GM23338 (cell line): ENCODE data around the gene CENPX. TPM values are rescaled to one million over a fixed set of nuclear protein-coding genes. Genes with fewer than 3 reads are reported as not detected.
"Not testable (repeated sequence)": the region's sequence is repeated elsewhere in the genome, so short reads cannot be mapped to it uniquely, and the experiment has no call there.

Experiments
- ATAC-seq: fragments of 200-7000 bp; cut with Tn5 transposase; 3 replicates; pipeline ENCODE4 v1.9.1; 2020
- DNase-seq: peaks from one replicate; pipeline ENCODE4 v3.0.0-alpha.2; 2015; ENCODE audit warnings: low spot score
- H2AFZ ChIP-seq: fragments of 200-600 bp; sonication (generic); 2 replicates; pipeline ENCODE4 v1.8.0; 2016; ENCODE audit warnings: antibody characterized with exemption, mild to moderate bottlenecking, moderate library complexity
- H3F3A ChIP-seq: fragments of 200-600 bp; sonication (generic); replicated peaks from 2 replicates; pipeline ENCODE4 v1.8.0; 2017; ENCODE audit warnings: antibody characterized with exemption, mixed run types, low read depth
- H3K27ac ChIP-seq: fragments of 200-600 bp; sonication (generic); 2 replicates; pipeline ENCODE4 v1.6.1; 2016; ENCODE audit warnings: low read depth
- H3K27me3 ChIP-seq: fragments of 200-600 bp; sonication (generic); 2 replicates; pipeline ENCODE4 v1.8.0; 2016; ENCODE audit warnings: mild to moderate bottlenecking, mixed run types, moderate library complexity; ENCODE audit not compliant: insufficient read depth
- H3K36me3 ChIP-seq: fragments of 200-600 bp; sonication (generic); 2 replicates; pipeline ENCODE4 v1.8.0; 2016; ENCODE audit warnings: mild to moderate bottlenecking; ENCODE audit not compliant: insufficient read depth
- H3K4me1 ChIP-seq: fragments of 200-600 bp; sonication (generic); 2 replicates; pipeline ENCODE4 v1.8.0; 2016; ENCODE audit warnings: mild to moderate bottlenecking, moderate library complexity; ENCODE audit not compliant: insufficient read depth
- H3K4me2 ChIP-seq: fragments of 200-600 bp; sonication (generic); 2 replicates; pipeline ENCODE4 v1.7.1; 2017; ENCODE audit warnings: mixed run types
- H3K4me3 ChIP-seq: fragments of 200-600 bp; sonication (generic); 2 replicates; pipeline ENCODE4 v1.6.1; 2016; ENCODE audit warnings: mixed run types
- H3K79me2 ChIP-seq: fragments of 200-600 bp; sonication (generic); replicated peaks from 2 replicates; pipeline ENCODE4 v1.8.0; 2017; ENCODE audit warnings: mild to moderate bottlenecking; ENCODE audit not compliant: insufficient read depth
- H3K9me2 ChIP-seq: fragments of 200-600 bp; sonication (generic); 2 replicates; pipeline ENCODE4 v1.8.0; 2017; ENCODE audit not compliant: insufficient read depth
- H4K20me1 ChIP-seq: fragments of 200-600 bp; sonication (generic); replicated peaks from 2 replicates; pipeline ENCODE4 v1.8.0; 2017; ENCODE audit warnings: mild to moderate bottlenecking; ENCODE audit not compliant: insufficient read depth
- H3K27ac Mint-ChIP-seq: 2 replicates; pipeline ENCODE4 v1.8.0; 2020; ENCODE audit warnings: inconsistent platforms, mild to moderate bottlenecking, moderate library complexity, mixed read lengths
- H3K27me3 Mint-ChIP-seq: 3 replicates; pipeline ENCODE4 v1.8.0; 2022; ENCODE audit warnings: low read depth, mild to moderate bottlenecking, moderate library complexity, mixed read lengths, inconsistent platforms; ENCODE audit not compliant: insufficient read depth, poor library complexity
- H3K36me3 Mint-ChIP-seq: 3 replicates; pipeline ENCODE4 v1.8.0; 2021; ENCODE audit warnings: low read depth, mild to moderate bottlenecking, inconsistent platforms, moderate library complexity, mixed read lengths
- H3K4me1 Mint-ChIP-seq: 3 replicates; pipeline ENCODE4 v1.8.0; 2020; ENCODE audit warnings: mild to moderate bottlenecking, inconsistent platforms, mixed read lengths
- H3K4me3 Mint-ChIP-seq: 3 replicates; pipeline ENCODE4 v1.8.0; 2021; ENCODE audit warnings: moderate library complexity, mild to moderate bottlenecking, inconsistent platforms, mixed read lengths
- H3K9me3 Mint-ChIP-seq: 3 replicates; pipeline ENCODE4 v1.8.0; 2020; ENCODE audit warnings: moderate library complexity, mild to moderate bottlenecking, inconsistent platforms, mixed read lengths
- POLR2AphosphoS5 ChIP-seq: IDR thresholded peaks from 2 replicates; pipeline ENCODE4 v1.6.1; 2016; ENCODE audit warnings: antibody characterized with exemption, low read depth
- REST ChIP-seq: IDR thresholded peaks from one replicate; pipeline ENCODE4 v1.6.1; 2018; ENCODE audit warnings: antibody characterized with exemption; ENCODE audit not compliant: unreplicated experiment
- STAT1 ChIP-seq: IDR thresholded peaks from one replicate; pipeline ENCODE4 v1.6.1; 2016; ENCODE audit warnings: antibody characterized with exemption; ENCODE audit not compliant: unreplicated experiment
- ZNF114 ChIP-seq: fragments of 250-450 bp; sonication (Bioruptor Pico); IDR thresholded peaks from 2 replicates; pipeline ENCODE4 v1.5.0; 2020; ENCODE audit warnings: mild to moderate bottlenecking, moderate library complexity
- polyA plus RNA-seq: library from polyadenylated mRNA; unstranded; fragments of >200 nt; fragmentation: Nextera tagmentation; extraction: Ambion mirVana; gene quantifications from 2 replicates; pipeline ENCODE4 v1.2.1, GENCODE V29; 2016
- total RNA-seq: library from RNA; depleted of rRNA; stranded (reverse); fragments of >200 nt; shearing (Covaris generic); gene quantifications from 2 replicates; pipeline ENCODE4 v1.2.3, GENCODE V29; 2014
- TF ChIP-seq, protein P1 (sequence below), 2 experiments: fragments of 200-600 bp in 1 of 2; sonication (generic) in 1 of 2; conservative IDR thresholded peaks; 2 replicates each; pipeline versions ENCODE4 v1.5.1 to v1.6.1; 2016 to 2017; ENCODE audit warnings: antibody characterized with exemption in 2 of 2, low read depth in 2 of 2, mild to moderate bottlenecking in 2 of 2, moderate library complexity in 1 of 2

CENPX gene
- total and polyA plus RNA-seq, 2 experiments from 2014 or later: 114 to 157 TPM

DNA sequence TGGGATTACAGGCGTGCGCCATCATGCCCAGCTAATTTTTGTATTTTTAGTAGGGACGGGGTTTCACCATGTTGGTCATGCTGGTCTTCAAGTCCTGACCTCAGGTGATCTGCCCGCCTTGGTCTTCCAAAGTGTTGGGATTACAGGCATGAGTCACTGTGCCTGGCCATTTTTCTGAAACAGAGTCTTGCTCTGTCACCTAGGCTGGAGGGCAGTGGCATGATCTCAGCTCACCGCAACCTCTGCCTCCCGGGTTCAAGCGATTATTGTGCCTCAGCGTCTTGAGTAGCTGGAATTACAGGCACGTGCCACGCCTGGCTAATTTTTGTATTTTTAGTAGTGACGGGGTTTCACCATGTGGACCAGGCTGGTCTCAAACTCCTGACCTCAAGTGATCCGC lies 41.2 kb downstream of the CENPX start:
- not testable (repeated sequence) for H3K27ac Mint-ChIP-seq, H3F3A ChIP-seq, H3K79me2 ChIP-seq, ATAC-seq, H3K27me3 ChIP-seq, H3K4me3 ChIP-seq, H3K9me3 Mint-ChIP-seq, H3K4me1 ChIP-seq, H4K20me1 ChIP-seq, H3K4me2 ChIP-seq, H3K9me2 ChIP-seq, H3K27ac ChIP-seq, DNase-seq, H3K4me1 Mint-ChIP-seq, H3K36me3 ChIP-seq, H3K4me3 Mint-ChIP-seq, H2AFZ ChIP-seq
- Mint-ChIP-seq H3K27me3 (peaks cover 14% of the 10 kb centered on the region), H3K36me3 (peaks cover 49% of the 10 kb centered on the region)

- Mint-ChIP-seq H3K27ac (no peak overlapping the region), H3K27me3 (peaks cover 21% of the 10 kb centered on the region), H3K9me3 (no peaks in the 10 kb centered on the region), H3K36me3 (peaks cover 47% of the 10 kb centered on the region), H3K4me3 (no peak overlapping the region), H3K4me1 (peaks cover 6% of the 10 kb centered on the region; the same call in 2 of the 3 replicates)
- Histone ChIP-seq H3K4me3 (no peak overlapping the region), H3K9me2 (no peaks in the 10 kb centered on the region), H2AFZ (no peak overlapping the region), H4K20me1 (no peaks in the 10 kb centered on the region; the same call in 1 of the 2 replicates), H3K27me3 (peaks cover 13% of the 10 kb centered on the region), H3F3A (peaks cover 4% of the 10 kb centered on the region; the same call in 1 of the 2 replicates), H3K27ac (no peak overlapping the region), H3K36me3 (peaks cover 4% of the 10 kb centered on the region; the same call in 1 of the 2 replicates), H3K79me2 (peaks cover 9% of the 10 kb centered on the region), H3K4me1 (no peaks in the 10 kb centered on the region), H3K4me2 (no peak overlapping the region)
- TF ChIP-seq STAT1 (no peak), POLR2AphosphoS5 (no peak), ZNF114 (CRISPR knock-in tag) (no peak), REST (no peak)
- TF ChIP-seq, protein P1, sequence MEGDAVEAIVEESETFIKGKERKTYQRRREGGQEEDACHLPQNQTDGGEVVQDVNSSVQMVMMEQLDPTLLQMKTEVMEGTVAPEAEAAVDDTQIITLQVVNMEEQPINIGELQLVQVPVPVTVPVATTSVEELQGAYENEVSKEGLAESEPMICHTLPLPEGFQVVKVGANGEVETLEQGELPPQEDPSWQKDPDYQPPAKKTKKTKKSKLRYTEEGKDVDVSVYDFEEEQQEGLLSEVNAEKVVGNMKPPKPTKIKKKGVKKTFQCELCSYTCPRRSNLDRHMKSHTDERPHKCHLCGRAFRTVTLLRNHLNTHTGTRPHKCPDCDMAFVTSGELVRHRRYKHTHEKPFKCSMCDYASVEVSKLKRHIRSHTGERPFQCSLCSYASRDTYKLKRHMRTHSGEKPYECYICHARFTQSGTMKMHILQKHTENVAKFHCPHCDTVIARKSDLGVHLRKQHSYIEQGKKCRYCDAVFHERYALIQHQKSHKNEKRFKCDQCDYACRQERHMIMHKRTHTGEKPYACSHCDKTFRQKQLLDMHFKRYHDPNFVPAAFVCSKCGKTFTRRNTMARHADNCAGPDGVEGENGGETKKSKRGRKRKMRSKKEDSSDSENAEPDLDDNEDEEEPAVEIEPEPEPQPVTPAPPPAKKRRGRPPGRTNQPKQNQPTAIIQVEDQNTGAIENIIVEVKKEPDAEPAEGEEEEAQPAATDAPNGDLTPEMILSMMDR (conservative IDR thresholded peaks at IDR 0.05; ENCODE audit: low read depth in 2 of 2): no peak
- ATAC-seq (no peak), DNase-seq (no peak)
These were observed 41.9 kb downstream of the CENPX start for GRCh38 chr17:81980707-81981343.
